Uterus (tissue), 4 donors: Measurements from ENCODE around the gene COL25A1. TPM values are rescaled to one million over a fixed set of nuclear protein-coding genes. Genes with fewer than 3 reads are reported as not detected.

Experiments
- DNase-seq, 2 donors: peaks; one replicate each; pipeline ENCODE4 v3.0.0-alpha.2; 2019 to 2020
- H3K27ac ChIP-seq, 2 donors: fragments of 200-600 bp; sonication (generic); 1 replicate in 1 of 2; 2 replicates in 1 of 2; pipeline ENCODE4 v1.5.1; 2016 to 2018
- H3K27me3 ChIP-seq, 2 donors: fragments of 200-600 bp; sonication (generic); one replicate each; pipeline ENCODE4 v1.5.1; 2018 to 2019; ENCODE audit warnings: control low read depth in 1 of 2
- H3K36me3 ChIP-seq, 2 donors: fragments of 200-600 bp; sonication (generic); one replicate each; pipeline ENCODE4 v1.5.1; 2019; ENCODE audit warnings: control low read depth in 1 of 2
- H3K4me1 ChIP-seq, 2 donors: fragments of 200-600 bp; sonication (generic); one replicate each; pipeline ENCODE4 v1.5.1; 2018 to 2019; ENCODE audit warnings: control low read depth in 1 of 2
- H3K4me3 ChIP-seq, 2 donors: fragments of 200-600 bp; sonication (generic); 1 replicate in 1 of 2; 2 replicates in 1 of 2; pipeline ENCODE4 v1.5.1; 2018 to 2019; ENCODE audit warnings: mild to moderate bottlenecking in 1 of 2
- H3K9me3 ChIP-seq, 2 donors: fragments of 200-600 bp; sonication (generic); one replicate each; pipeline ENCODE4 v1.5.1; 2019; ENCODE audit warnings: control low read depth in 1 of 2
- POLR2A ChIP-seq, 2 donors: fragments of 450-650 bp; IDR thresholded peaks; one replicate each; pipeline ENCODE4 v1.6.1; 2016; ENCODE audit warnings: antibody characterized with exemption in 2 of 2, mild to moderate bottlenecking in 1 of 2, moderate library complexity in 1 of 2
- intact Hi-C: fragments of 100-400 bp; cut with DNase I; formaldehyde crosslinking; loops from one replicate; pipeline ENCODE4 v1.15.1; 2023; ENCODE audit warnings: low total_unique reads
- total RNA-seq, 4 donors: library from RNA; depleted of rRNA in 3 of 4; stranded (reverse); fragments of >200 nt in 3 of 4; gene quantifications; one replicate each; pipeline versions ENCODE4 v1.1.0 to v1.2.4, GENCODE V29; 2014 to 2023
- TF ChIP-seq, protein P1 (sequence below), 4 experiments: fragments of 200-600 bp in 2 of 4; fragments of 450-650 bp in 2 of 4; sonication (generic) in 2 of 4; IDR thresholded peaks; one replicate each; pipeline ENCODE4 v1.5.1; 2016 to 2019; ENCODE audit warnings: antibody characterized with exemption in 4 of 4, mild to moderate bottlenecking in 2 of 4, moderate library complexity in 1 of 4
- donor health status: DM: yes; HTN: yes; CAD: no.

COL25A1 gene
- total RNA-seq, 4 donors from 2014 or later: 0.26 to 41.1 (median 1.8) TPM; not detected in 1

DNA sequence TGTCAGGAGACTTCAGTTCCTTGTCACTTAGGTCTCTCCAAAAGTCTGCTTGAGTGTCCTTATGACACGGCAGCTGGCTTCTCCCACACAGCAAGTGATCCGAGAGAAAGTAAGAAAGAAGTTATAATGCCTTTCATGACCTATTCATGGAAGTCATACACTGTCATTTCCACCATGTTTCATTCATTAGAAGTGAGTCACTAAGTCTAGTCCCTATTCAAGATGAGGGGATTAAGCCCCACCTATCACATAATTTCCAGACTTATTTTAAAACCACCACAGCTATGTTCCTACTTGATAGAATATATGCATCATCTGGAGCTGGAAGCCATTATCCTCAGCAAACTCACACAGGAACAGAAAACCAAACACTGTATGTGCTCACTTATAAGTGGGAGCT lies 25.2 kb upstream of the COL25A1 start:
- Histone ChIP-seq H3K27me3 (no peaks in the 10 kb centered on the region), H3K36me3 (no peaks in the 10 kb centered on the region), H3K9me3 (no peaks in the 10 kb centered on the region), H3K4me1 (no peaks in the 10 kb centered on the region), H3K27ac (no peak overlapping the region), H3K4me3 (no peak overlapping the region)
- intact Hi-C loops: no loop called here
- TF ChIP-seq, protein P1, sequence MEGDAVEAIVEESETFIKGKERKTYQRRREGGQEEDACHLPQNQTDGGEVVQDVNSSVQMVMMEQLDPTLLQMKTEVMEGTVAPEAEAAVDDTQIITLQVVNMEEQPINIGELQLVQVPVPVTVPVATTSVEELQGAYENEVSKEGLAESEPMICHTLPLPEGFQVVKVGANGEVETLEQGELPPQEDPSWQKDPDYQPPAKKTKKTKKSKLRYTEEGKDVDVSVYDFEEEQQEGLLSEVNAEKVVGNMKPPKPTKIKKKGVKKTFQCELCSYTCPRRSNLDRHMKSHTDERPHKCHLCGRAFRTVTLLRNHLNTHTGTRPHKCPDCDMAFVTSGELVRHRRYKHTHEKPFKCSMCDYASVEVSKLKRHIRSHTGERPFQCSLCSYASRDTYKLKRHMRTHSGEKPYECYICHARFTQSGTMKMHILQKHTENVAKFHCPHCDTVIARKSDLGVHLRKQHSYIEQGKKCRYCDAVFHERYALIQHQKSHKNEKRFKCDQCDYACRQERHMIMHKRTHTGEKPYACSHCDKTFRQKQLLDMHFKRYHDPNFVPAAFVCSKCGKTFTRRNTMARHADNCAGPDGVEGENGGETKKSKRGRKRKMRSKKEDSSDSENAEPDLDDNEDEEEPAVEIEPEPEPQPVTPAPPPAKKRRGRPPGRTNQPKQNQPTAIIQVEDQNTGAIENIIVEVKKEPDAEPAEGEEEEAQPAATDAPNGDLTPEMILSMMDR (IDR thresholded peaks at IDR 0.05): no peak
- TF ChIP-seq POLR2A (IDR thresholded peaks at IDR 0.05): no peak
- no peak for DNase-seq

DNA sequence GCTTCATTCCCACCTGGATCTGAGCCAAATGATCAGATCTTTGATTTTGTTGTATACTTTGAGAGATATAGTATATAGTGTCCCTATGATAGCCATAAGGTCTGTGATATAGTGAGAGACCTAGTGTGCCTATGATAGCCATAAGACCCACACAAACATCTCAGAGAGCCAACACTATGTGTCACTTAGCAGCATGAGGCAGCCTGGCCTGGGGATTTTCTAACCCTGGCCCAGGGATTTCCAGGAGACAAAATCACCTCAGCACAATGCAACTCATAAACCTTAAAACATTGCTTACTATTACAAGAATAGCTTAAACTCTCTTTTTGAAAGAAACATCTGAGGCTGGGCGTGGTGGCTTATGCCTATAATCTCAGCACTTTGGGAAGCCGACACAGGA lies 23.2 kb upstream of the COL25A1 start:
- no peak for DNase-seq
- no peak overlapping the region for H3K4me3 ChIP-seq
- no peaks in the 10 kb centered on the region for H3K27me3 ChIP-seq
- H3K9me3 ChIP-seq: no peaks in the 10 kb centered on the region
- intact Hi-C loops: no loop called here
- H3K27ac ChIP-seq: no peak overlapping the region
- H3K4me1 ChIP-seq: no peaks in the 10 kb centered on the region
- TF ChIP-seq, protein P1 (IDR thresholded peaks at IDR 0.05): no peak
- no peak for TF ChIP-seq POLR2A (IDR thresholded peaks at IDR 0.05)
- H3K36me3 ChIP-seq: no peaks in the 10 kb centered on the region

DNA sequence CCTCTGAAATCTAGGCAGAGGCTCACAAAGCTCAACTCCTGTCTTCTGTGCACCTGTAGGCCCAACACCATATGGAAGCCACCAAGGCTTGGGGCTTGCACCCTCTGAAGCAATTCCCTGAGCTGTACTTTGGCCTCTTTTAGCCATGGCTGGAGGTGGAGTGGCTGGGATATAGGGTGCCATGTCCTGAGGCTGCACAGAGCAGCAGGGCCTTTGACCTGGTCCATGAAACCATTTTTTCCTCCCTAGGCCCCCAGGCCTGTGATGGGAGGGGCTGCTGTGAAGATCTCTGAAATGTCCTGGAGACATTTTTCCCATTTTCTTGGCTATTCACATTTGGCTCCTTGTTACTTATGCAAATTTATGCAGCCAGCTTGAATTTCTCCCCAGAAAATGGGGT lies 20.9 kb upstream of the COL25A1 start:
- intact Hi-C loops: no loop called here
- no peak overlapping the region for H3K4me3 ChIP-seq
- no peak overlapping the region for H3K27ac ChIP-seq
- H3K36me3 ChIP-seq: no peaks in the 10 kb centered on the region
- H3K9me3 ChIP-seq: no peaks in the 10 kb centered on the region
- DNase-seq: no peak
- no peaks in the 10 kb centered on the region for H3K4me1 ChIP-seq
- no peaks in the 10 kb centered on the region for H3K27me3 ChIP-seq
- TF ChIP-seq, protein P1 (IDR thresholded peaks at IDR 0.05): no peak
- TF ChIP-seq POLR2A (IDR thresholded peaks at IDR 0.05): no peak

DNA sequence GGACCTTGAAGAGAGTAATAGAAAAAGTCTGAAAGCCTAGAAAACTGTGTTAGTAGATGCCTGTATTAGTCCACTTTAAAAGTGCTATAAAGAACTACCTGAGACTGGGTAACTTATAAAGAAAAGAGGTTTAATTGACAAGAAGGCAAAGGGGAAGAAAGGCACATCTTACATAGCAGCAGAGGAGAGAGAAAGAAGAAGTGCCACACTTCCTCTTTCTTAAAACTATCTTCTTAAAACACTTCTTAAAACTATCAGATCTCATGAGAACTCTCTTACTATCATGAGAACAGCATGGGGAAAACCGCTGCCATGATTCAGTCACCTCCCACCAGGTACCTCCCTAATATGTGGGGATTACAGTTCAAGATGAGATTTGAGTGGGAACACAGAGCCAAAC lies 18.8 kb upstream of the COL25A1 start:
- TF ChIP-seq POLR2A (IDR thresholded peaks at IDR 0.05): no peak
- TF ChIP-seq, protein P1 (IDR thresholded peaks at IDR 0.05): no peak
- no peaks in the 10 kb centered on the region for H3K36me3 ChIP-seq
- H3K27me3 ChIP-seq: no peaks in the 10 kb centered on the region
- no peak for DNase-seq
- no peaks in the 10 kb centered on the region for H3K9me3 ChIP-seq
- intact Hi-C loops: no loop called here
- H3K27ac ChIP-seq: no peak overlapping the region
- no peaks in the 10 kb centered on the region for H3K4me1 ChIP-seq
- no peak overlapping the region for H3K4me3 ChIP-seq

DNA sequence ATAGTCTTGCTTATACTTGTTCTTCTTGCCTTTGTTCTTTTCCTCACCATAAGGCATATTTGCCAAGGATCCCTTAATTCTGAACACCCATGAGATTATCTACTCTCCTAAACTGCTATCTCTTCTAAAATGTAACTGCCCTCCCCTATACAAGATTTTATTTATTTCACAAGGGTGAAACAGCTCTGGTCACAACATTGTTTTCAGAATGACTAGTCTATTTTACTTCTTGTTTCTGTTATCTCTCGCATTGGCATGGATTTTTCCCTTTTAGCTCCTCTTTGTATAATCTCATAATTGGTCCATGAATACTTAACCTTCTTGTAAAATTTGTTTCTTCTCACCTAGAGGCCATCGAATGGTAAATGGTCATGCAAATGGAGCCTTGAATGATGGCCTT lies 17.2 kb upstream of the COL25A1 start:
- Histone ChIP-seq H3K4me3 (no peak overlapping the region), H3K4me1 (no peaks in the 10 kb centered on the region), H3K27ac (no peak overlapping the region), H3K9me3 (no peaks in the 10 kb centered on the region), H3K27me3 (no peaks in the 10 kb centered on the region), H3K36me3 (no peaks in the 10 kb centered on the region)
- TF ChIP-seq, protein P1 (IDR thresholded peaks at IDR 0.05): no peak
- TF ChIP-seq POLR2A (IDR thresholded peaks at IDR 0.05): no peak
- no peak for DNase-seq
- intact Hi-C loops: no loop called here
